DND-41 (cell line): ENCODE data around the gene DBNDD1.

ENCODE experiments used
- ATAC-seq: fragments of 200-7000 bp; cut with Tn5 transposase; 3 replicates; pipeline ENCODE4 v1.9.1; 2021; ENCODE audit warnings: low read depth; ENCODE audit not compliant: insufficient read depth
- DNase-seq: peaks from one replicate; pipeline ENCODE4 v3.0.0-alpha.2; 2020
- H2AFZ ChIP-seq: 2 replicates; pipeline ENCODE4 v1.6.0; 2012; ENCODE audit warnings: low read depth, low read length
- H3K27ac ChIP-seq: 2 replicates; pipeline ENCODE4 v1.5.1; 2012; ENCODE audit warnings: low read length, inconsistent platforms
- H3K27me3 ChIP-seq: fragments of 200-600 bp; sonication (generic); 2 replicates; pipeline ENCODE4 v1.6.0; 2012; ENCODE audit warnings: low read length, mild to moderate bottlenecking, inconsistent platforms; ENCODE audit not compliant: insufficient read depth, poor library complexity
- H3K36me3 ChIP-seq: 2 replicates; pipeline ENCODE4 v1.5.1; 2012; ENCODE audit warnings: low read length, inconsistent platforms; ENCODE audit not compliant: insufficient read depth
- H3K4me1 ChIP-seq: 2 replicates; pipeline ENCODE4 v1.5.1; 2012; ENCODE audit warnings: mild to moderate bottlenecking, low read length; ENCODE audit not compliant: insufficient read depth
- H3K4me2 ChIP-seq: 2 replicates; pipeline ENCODE4 v1.6.0; 2012; ENCODE audit warnings: mild to moderate bottlenecking, moderate library complexity, low read length, inconsistent platforms; ENCODE audit not compliant: insufficient read depth
- H3K4me3 ChIP-seq, 2 experiments: fragments of 200-600 bp in 1 of 2; shearing (Covaris generic) in 1 of 2; 2 replicates each; pipeline ENCODE4 v1.5.1; 2012 to 2016; ENCODE audit warnings: inconsistent platforms in 2 of 2, low read length in 2 of 2, mild to moderate bottlenecking in 2 of 2, low read depth in 1 of 2, moderate library complexity in 1 of 2
- H3K79me2 ChIP-seq: 2 replicates; pipeline ENCODE4 v1.6.0; 2012; ENCODE audit warnings: low read length, inconsistent platforms; ENCODE audit not compliant: insufficient read depth
- H3K9ac ChIP-seq: 2 replicates; pipeline ENCODE4 v1.6.0; 2012; ENCODE audit warnings: low read depth, mild to moderate bottlenecking, inconsistent platforms, low read length, moderate library complexity
- H3K9me3 ChIP-seq: 2 replicates; pipeline ENCODE4 v1.5.1; 2012; ENCODE audit warnings: low read length, moderate library complexity, mild to moderate bottlenecking, inconsistent platforms; ENCODE audit not compliant: insufficient read depth, severe bottlenecking
- H4K20me1 ChIP-seq: 2 replicates; pipeline ENCODE4 v1.6.0; 2012; ENCODE audit warnings: low read length; ENCODE audit not compliant: insufficient read depth
- CTCF ChIP-seq: IDR thresholded peaks from 2 replicates; pipeline ENCODE4 v1.5.1; 2012; ENCODE audit warnings: borderline replicate concordance, low read length, moderate library complexity, mild to moderate bottlenecking; ENCODE audit not compliant: poor library complexity, severe bottlenecking; ENCODE audit errors: extremely low read depth
- EZH2 ChIP-seq: IDR thresholded peaks from 3 replicates; pipeline ENCODE4 v1.6.1; 2012; ENCODE audit warnings: borderline replicate concordance, low read depth, mild to moderate bottlenecking, moderate library complexity, low read length, inconsistent platforms; ENCODE audit not compliant: severe bottlenecking

DBNDD1 gene

GRCh38 chr16:90050969-90051368, 31.7 kb upstream of the DBNDD1 start:
- no peak overlapping the region for H3K9ac ChIP-seq
- no peaks in the 10 kb centered on the region for H3K36me3 ChIP-seq
- no peak overlapping the region for H2AFZ ChIP-seq
- no peaks in the 10 kb centered on the region for H3K4me1 ChIP-seq
- peaks cover 22% of the 10 kb centered on the region for H3K9me3 ChIP-seq
- H3K4me2 ChIP-seq: no peak overlapping the region
- no peaks in the 10 kb centered on the region for H3K27me3 ChIP-seq
- DNase-seq (no peak), ATAC-seq (no peak)
- TF ChIP-seq CTCF (no peak), EZH2 (no peak)
- no peaks in the 10 kb centered on the region for H4K20me1 ChIP-seq
- no peak overlapping the region for H3K27ac ChIP-seq
- no peaks in the 10 kb centered on the region for H3K79me2 ChIP-seq
- H3K4me3 ChIP-seq: no peak overlapping the region

DNA sequence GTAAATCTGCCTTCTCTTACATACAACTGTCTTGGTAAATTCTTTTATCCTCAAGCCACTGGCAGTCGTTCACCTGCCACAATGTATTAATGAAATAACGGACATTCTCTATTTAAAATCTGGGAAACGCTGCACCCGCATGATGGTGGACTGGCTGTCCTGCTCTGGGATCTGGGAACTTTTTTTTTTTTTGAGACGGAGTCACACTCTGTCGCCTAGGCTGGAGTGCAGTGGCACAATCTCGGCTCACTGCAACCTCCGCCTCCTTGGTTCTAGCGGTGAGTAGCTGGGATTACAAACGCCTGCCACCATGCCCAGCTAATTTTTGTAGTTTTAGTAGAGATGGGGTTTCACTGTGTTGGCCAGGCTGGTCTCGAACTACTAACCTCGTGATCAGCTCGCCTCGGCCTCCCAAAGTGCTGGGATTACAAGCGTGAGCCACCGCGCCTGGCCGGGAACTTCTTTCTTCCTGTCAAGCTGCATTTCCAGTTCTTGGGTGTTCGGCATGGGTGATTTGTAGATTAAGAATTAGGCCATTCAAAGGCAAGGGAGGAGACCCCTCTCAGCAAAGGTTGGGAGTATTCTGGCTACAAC, 29.6 kb upstream of the DBNDD1 start:
- ATAC-seq (no peak), DNase-seq (no peak)
- Histone ChIP-seq H2AFZ (no peak overlapping the region), H4K20me1 (no peaks in the 10 kb centered on the region), H3K36me3 (no peaks in the 10 kb centered on the region), H3K4me2 (no peak overlapping the region), H3K4me3 (no peak overlapping the region), H3K9me3 (peaks cover 6% of the 10 kb centered on the region), H3K9ac (no peak overlapping the region), H3K27ac (no peak overlapping the region), H3K4me1 (no peaks in the 10 kb centered on the region), H3K79me2 (no peaks in the 10 kb centered on the region), H3K27me3 (no peaks in the 10 kb centered on the region)
- no peak for TF ChIP-seq EZH2
- no peak for TF ChIP-seq CTCF

GRCh38 chr16:90048347-90048722, 29.1 kb upstream of the DBNDD1 start:
- Histone ChIP-seq H3K4me3 (no peak overlapping the region), H3K27ac (no peak overlapping the region), H3K27me3 (no peaks in the 10 kb centered on the region), H3K79me2 (no peaks in the 10 kb centered on the region), H3K4me2 (no peak overlapping the region), H2AFZ (no peak overlapping the region), H3K9me3 (peaks cover 3% of the 10 kb centered on the region), H3K4me1 (no peaks in the 10 kb centered on the region), H4K20me1 (no peaks in the 10 kb centered on the region), H3K9ac (no peak overlapping the region), H3K36me3 (no peaks in the 10 kb centered on the region)
- no peak for TF ChIP-seq CTCF
- TF ChIP-seq EZH2: no peak
- no peak for DNase-seq
- no peak for ATAC-seq
